GM23338 (cell line): ENCODE data around the gene C8G. TPM values are rescaled to one million over a fixed set of nuclear protein-coding genes. Genes with fewer than 3 reads are reported as not detected.

Source experiments
- ATAC-seq: fragments of 200-7000 bp; cut with Tn5 transposase; 3 replicates; pipeline ENCODE4 v1.9.1; 2020
- DNase-seq: peaks from one replicate; pipeline ENCODE4 v3.0.0-alpha.2; 2015; ENCODE audit warnings: low spot score
- H2AFZ ChIP-seq: fragments of 200-600 bp; sonication (generic); 2 replicates; pipeline ENCODE4 v1.8.0; 2016; ENCODE audit warnings: antibody characterized with exemption, mild to moderate bottlenecking, moderate library complexity
- H3F3A ChIP-seq: fragments of 200-600 bp; sonication (generic); replicated peaks from 2 replicates; pipeline ENCODE4 v1.8.0; 2017; ENCODE audit warnings: antibody characterized with exemption, mixed run types, low read depth
- H3K27ac ChIP-seq: fragments of 200-600 bp; sonication (generic); 2 replicates; pipeline ENCODE4 v1.6.1; 2016; ENCODE audit warnings: low read depth
- H3K27me3 ChIP-seq: fragments of 200-600 bp; sonication (generic); 2 replicates; pipeline ENCODE4 v1.8.0; 2016; ENCODE audit warnings: mild to moderate bottlenecking, mixed run types, moderate library complexity; ENCODE audit not compliant: insufficient read depth
- H3K36me3 ChIP-seq: fragments of 200-600 bp; sonication (generic); 2 replicates; pipeline ENCODE4 v1.8.0; 2016; ENCODE audit warnings: mild to moderate bottlenecking; ENCODE audit not compliant: insufficient read depth
- H3K4me1 ChIP-seq: fragments of 200-600 bp; sonication (generic); 2 replicates; pipeline ENCODE4 v1.8.0; 2016; ENCODE audit warnings: mild to moderate bottlenecking, moderate library complexity; ENCODE audit not compliant: insufficient read depth
- H3K4me2 ChIP-seq: fragments of 200-600 bp; sonication (generic); 2 replicates; pipeline ENCODE4 v1.7.1; 2017; ENCODE audit warnings: mixed run types
- H3K4me3 ChIP-seq: fragments of 200-600 bp; sonication (generic); 2 replicates; pipeline ENCODE4 v1.6.1; 2016; ENCODE audit warnings: mixed run types
- H3K79me2 ChIP-seq: fragments of 200-600 bp; sonication (generic); replicated peaks from 2 replicates; pipeline ENCODE4 v1.8.0; 2017; ENCODE audit warnings: mild to moderate bottlenecking; ENCODE audit not compliant: insufficient read depth
- H3K9me2 ChIP-seq: fragments of 200-600 bp; sonication (generic); 2 replicates; pipeline ENCODE4 v1.8.0; 2017; ENCODE audit not compliant: insufficient read depth
- H4K20me1 ChIP-seq: fragments of 200-600 bp; sonication (generic); replicated peaks from 2 replicates; pipeline ENCODE4 v1.8.0; 2017; ENCODE audit warnings: mild to moderate bottlenecking; ENCODE audit not compliant: insufficient read depth
- H3K27ac Mint-ChIP-seq: 2 replicates; pipeline ENCODE4 v1.8.0; 2020; ENCODE audit warnings: inconsistent platforms, mild to moderate bottlenecking, moderate library complexity, mixed read lengths
- H3K27me3 Mint-ChIP-seq: 3 replicates; pipeline ENCODE4 v1.8.0; 2022; ENCODE audit warnings: low read depth, mild to moderate bottlenecking, moderate library complexity, mixed read lengths, inconsistent platforms; ENCODE audit not compliant: insufficient read depth, poor library complexity
- H3K36me3 Mint-ChIP-seq: 3 replicates; pipeline ENCODE4 v1.8.0; 2021; ENCODE audit warnings: low read depth, mild to moderate bottlenecking, inconsistent platforms, moderate library complexity, mixed read lengths
- H3K4me1 Mint-ChIP-seq: 3 replicates; pipeline ENCODE4 v1.8.0; 2020; ENCODE audit warnings: mild to moderate bottlenecking, inconsistent platforms, mixed read lengths
- H3K4me3 Mint-ChIP-seq: 3 replicates; pipeline ENCODE4 v1.8.0; 2021; ENCODE audit warnings: moderate library complexity, mild to moderate bottlenecking, inconsistent platforms, mixed read lengths
- H3K9me3 Mint-ChIP-seq: 3 replicates; pipeline ENCODE4 v1.8.0; 2020; ENCODE audit warnings: moderate library complexity, mild to moderate bottlenecking, inconsistent platforms, mixed read lengths
- CREB1 ChIP-seq: fragments of 250-450 bp; sonication (Bioruptor Pico); IDR thresholded peaks from 2 replicates; pipeline ENCODE4 v1.5.0; 2020; ENCODE audit warnings: low read depth, mild to moderate bottlenecking, moderate library complexity
- CTCF ChIP-seq, 2 experiments: fragments of 200-600 bp in 1 of 2; sonication (generic) in 1 of 2; conservative IDR thresholded peaks; 2 replicates each; pipeline versions ENCODE4 v1.5.1 to v1.6.1; 2016 to 2017; ENCODE audit warnings: antibody characterized with exemption in 2 of 2, low read depth in 2 of 2, mild to moderate bottlenecking in 2 of 2, moderate library complexity in 1 of 2
- ETS1 ChIP-seq: IDR thresholded peaks from 2 replicates; pipeline ENCODE4 v1.6.1; 2016; ENCODE audit warnings: antibody characterized with exemption
- EZH2 ChIP-seq: fragments of 200-600 bp; sonication (generic); IDR thresholded peaks from one replicate; pipeline ENCODE4 v1.8.0; 2017; ENCODE audit warnings: antibody characterized with exemption, mild to moderate bottlenecking, low read depth; ENCODE audit not compliant: unreplicated experiment
- EZH2phosphoT487 ChIP-seq: fragments of 200-600 bp; sonication (generic); IDR thresholded peaks from one replicate; pipeline ENCODE4 v1.8.1; 2018; ENCODE audit warnings: antibody characterized with exemption; ENCODE audit not compliant: unreplicated experiment
- NANOG ChIP-seq: IDR thresholded peaks from 2 replicates; pipeline ENCODE4 v1.6.1; 2016; ENCODE audit warnings: antibody characterized with exemption, borderline replicate concordance
- POLR2AphosphoS5 ChIP-seq: IDR thresholded peaks from 2 replicates; pipeline ENCODE4 v1.6.1; 2016; ENCODE audit warnings: antibody characterized with exemption, low read depth
- STAT1 ChIP-seq: IDR thresholded peaks from one replicate; pipeline ENCODE4 v1.6.1; 2016; ENCODE audit warnings: antibody characterized with exemption; ENCODE audit not compliant: unreplicated experiment
- ZNF114 ChIP-seq: fragments of 250-450 bp; sonication (Bioruptor Pico); IDR thresholded peaks from 2 replicates; pipeline ENCODE4 v1.5.0; 2020; ENCODE audit warnings: mild to moderate bottlenecking, moderate library complexity
- ZNF462 ChIP-seq: fragments of 250-450 bp; sonication (Bioruptor Pico); IDR thresholded peaks from 2 replicates; pipeline ENCODE4 v1.5.0; 2020; ENCODE audit warnings: mild to moderate bottlenecking, moderate library complexity
- polyA plus RNA-seq: library from polyadenylated mRNA; unstranded; fragments of >200 nt; fragmentation: Nextera tagmentation; extraction: Ambion mirVana; gene quantifications from 2 replicates; pipeline ENCODE4 v1.2.1, GENCODE V29; 2016
- total RNA-seq: library from RNA; depleted of rRNA; stranded (reverse); fragments of >200 nt; shearing (Covaris generic); gene quantifications from 2 replicates; pipeline ENCODE4 v1.2.3, GENCODE V29; 2014

Gene C8G
- total and polyA plus RNA-seq, 2 experiments from 2014 or later: not detected

GRCh38 chr9:136957901-136958300 lies 12.9 kb downstream of the C8G start (continued):
- TF ChIP-seq ZNF462 (CRISPR knock-in tag): no peak
- no peak for TF ChIP-seq POLR2AphosphoS5

GRCh38 chr9:136958473-136958872 lies 13.4 kb downstream of the C8G start:
- no peak for DNase-seq
- Mint-ChIP-seq H3K9me3 (peaks cover 4% of the 10 kb centered on the region; the same call in 2 of the 3 replicates), H3K36me3 (no peaks in the 10 kb centered on the region; the same call in 2 of the 3 replicates), H3K27me3 (peaks cover 6% of the 10 kb centered on the region), H3K4me1 (no peaks in the 10 kb centered on the region; the same call in 2 of the 3 replicates), H3K4me3 (no peak overlapping the region), H3K27ac (no peak overlapping the region)
- Histone ChIP-seq H3K27ac (no peak overlapping the region), H3K4me3 (no peak overlapping the region), H3K4me2 (no peak overlapping the region), H3K4me1 (no peaks in the 10 kb centered on the region), H3K9me2 (0 out of 2 replicates have a peak, but pooled peaks cover 6% of the 10 kb centered on the region), H4K20me1 (no peaks in the 10 kb centered on the region), H3K27me3 (no peaks in the 10 kb centered on the region), H3F3A (no peaks in the 10 kb centered on the region), H3K79me2 (no peaks in the 10 kb centered on the region), H3K36me3 (no peaks in the 10 kb centered on the region), H2AFZ (no peak overlapping the region)
- no peak for ATAC-seq
- no peak for TF ChIP-seq NANOG
- TF ChIP-seq CTCF (conservative IDR thresholded peaks at IDR 0.05; ENCODE audit: low read depth in 2 of 2): no peak
- TF ChIP-seq ETS1: no peak
- TF ChIP-seq POLR2AphosphoS5: no peak
- no peak for TF ChIP-seq EZH2
- no peak for TF ChIP-seq STAT1
- TF ChIP-seq CREB1 (CRISPR knock-in tag): no peak
- TF ChIP-seq ZNF114 (CRISPR knock-in tag): no peak
- TF ChIP-seq EZH2phosphoT487: no peak
